ENCODE results near the gene TERB2. TPM values are rescaled to one million over a fixed set of nuclear protein-coding genes. Genes with fewer than 3 reads are reported as not detected.
"Not testable (repeated sequence)": the region's sequence is repeated elsewhere in the genome, so short reads cannot be mapped to it uniquely, and the experiment has no call there.

TERB2 gene
- polyA plus RNA-seq, 3 donors, result not detected

DNA sequence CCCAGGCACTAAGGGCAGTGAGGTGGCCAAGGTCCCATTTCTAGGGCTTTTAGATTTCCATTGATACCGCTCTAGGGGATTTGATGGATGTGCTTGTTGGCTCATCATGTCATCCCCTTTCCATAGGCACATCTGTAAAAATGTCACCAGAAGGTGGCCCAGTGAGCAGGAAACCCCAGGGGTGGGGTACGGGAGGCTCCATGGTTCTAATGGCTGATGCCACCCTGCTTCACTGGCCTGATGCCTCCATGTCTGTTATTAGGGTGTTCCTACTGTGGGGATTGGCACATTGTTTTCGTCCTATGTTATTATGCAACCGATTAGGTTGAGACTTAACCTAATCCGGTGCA, 32.4 kb downstream of the TERB2 start:
- not testable (repeated sequence) for DNase-seq (ENCODE audit: extremely low read depth in 1 of 11, low read depth in 9 of 11, low spot score in 4 of 11)

DNA sequence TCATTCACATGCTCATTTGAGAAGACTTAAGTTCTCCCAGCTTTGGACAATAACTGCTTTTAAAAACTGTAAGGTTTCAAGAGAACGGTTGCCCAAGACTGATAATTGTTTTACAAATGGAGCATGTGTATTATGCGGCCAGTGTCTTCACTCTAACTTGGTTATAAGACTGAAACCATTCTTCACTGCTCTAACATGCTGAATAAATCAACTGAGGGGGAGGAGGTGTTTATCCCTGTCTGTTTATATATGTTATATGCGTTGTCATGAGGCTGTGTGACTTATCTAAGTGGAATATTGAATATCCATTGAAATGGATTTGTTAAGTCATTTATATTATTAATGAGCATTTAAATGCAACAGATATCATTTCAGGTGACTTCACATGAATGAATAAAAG, 41.1 kb downstream of the TERB2 start:
- not testable (repeated sequence) for DNase-seq (ENCODE audit: extremely low read depth in 1 of 11, low read depth in 9 of 11, low spot score in 4 of 11)

DNA sequence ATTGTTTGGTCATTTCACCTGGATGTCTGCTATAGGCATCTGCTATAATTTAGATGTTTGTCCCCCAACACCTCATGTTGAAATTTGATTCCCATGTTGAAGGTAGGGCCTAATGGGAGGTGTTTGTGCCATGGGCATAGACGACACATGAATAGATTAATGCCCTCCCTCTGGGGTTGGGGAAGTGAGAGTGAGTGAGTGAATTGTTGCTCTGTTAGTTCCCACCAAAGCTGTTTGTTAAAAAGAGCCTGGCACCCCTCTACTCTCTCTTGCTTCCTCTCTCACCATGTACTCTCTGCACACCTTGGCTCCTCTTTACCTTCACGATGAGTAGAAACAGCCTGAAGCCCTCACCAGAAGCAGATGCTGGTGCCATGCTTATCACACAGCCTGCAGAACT, 42.6 kb downstream of the TERB2 start:
- no peak for DNase-seq (ENCODE audit: extremely low read depth in 1 of 11, low read depth in 9 of 11, low spot score in 4 of 11)

DNA sequence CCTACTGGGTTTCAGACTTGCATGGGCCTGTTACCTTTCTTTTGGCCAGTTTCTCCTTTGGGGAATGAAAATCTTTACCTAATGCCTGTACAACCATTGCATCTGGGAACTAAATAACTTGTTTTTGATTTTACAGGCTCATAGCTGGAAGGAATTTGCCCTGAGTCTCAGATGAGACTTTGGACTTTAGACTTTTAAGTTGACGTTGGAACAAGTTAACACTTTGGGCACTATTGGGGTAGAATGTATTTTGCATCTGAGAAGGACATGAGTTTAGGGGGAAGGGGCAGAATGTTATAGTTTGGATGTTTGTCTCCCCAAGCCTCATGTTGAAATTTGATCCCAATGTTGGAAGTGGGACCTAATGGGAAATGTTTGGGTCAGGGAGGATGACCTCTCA, 44.7 kb downstream of the TERB2 start:
- not testable (repeated sequence) for DNase-seq (ENCODE audit: extremely low read depth in 1 of 11, low read depth in 9 of 11, low spot score in 4 of 11)

DNA sequence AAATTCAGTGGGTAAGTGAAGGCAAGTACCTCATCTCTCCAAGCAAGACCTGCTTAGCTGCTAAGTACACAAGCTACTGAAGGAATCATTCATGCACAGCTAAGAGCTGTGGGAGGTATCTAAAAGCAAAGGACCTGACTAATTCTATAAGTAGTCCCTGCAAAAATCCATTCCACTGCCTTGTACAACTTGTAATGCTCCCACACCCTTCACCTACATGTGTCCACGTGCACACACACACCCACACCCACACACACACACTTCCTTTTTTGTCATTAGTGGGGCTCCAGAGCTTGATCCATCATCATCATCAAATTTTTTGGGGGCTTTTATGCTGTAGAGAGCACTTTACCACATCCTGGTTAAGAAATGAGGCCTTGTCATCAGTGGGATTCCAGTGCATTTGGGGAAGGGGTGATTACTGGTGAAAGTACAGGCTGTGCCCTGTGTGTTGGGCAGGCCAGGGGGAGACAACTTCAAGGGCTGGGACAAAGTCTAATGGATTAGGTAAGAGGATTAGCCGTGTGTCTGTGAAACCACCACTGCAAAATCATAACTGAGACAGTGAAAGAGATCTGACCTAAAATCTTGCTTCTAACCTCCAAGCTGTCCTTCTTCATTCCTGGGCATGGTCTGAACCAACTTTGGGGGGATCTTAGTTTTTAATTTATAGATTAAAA, 47.4 kb downstream of the TERB2 start:
- DNase-seq (ENCODE audit: extremely low read depth in 1 of 11, low read depth in 9 of 11, low spot score in 4 of 11), result not testable (repeated sequence)

DNA sequence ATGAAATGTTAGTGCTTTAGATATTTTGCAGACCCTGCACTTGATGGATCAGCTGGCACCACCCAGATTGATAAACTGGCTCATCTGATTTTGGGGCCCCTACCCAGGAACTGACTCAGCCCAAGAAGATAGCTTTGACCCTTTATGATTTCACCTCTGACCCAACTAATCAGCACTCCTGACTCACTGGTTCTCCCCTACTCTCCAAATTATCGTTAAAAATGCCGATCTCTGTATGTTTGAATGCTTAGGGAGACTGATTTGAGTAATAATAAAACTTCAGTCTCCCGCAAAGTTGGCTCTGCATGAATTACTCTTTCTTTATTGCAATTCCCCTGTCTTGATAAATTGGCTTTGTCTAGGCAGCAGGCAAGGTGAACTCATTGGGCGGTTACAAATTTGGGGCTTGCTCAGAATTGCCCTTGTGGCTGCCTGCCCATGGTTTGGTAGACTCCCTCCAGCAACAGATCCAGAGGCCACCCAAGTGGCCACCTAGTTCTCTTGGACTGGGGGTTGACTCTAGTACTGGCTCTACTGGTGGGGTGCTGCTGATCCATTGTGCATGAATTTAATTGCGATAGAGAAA, 48.2 kb downstream of the TERB2 start:
- DNase-seq (ENCODE audit: extremely low read depth in 1 of 11, low read depth in 9 of 11, low spot score in 4 of 11), result not testable (repeated sequence)

DNA sequence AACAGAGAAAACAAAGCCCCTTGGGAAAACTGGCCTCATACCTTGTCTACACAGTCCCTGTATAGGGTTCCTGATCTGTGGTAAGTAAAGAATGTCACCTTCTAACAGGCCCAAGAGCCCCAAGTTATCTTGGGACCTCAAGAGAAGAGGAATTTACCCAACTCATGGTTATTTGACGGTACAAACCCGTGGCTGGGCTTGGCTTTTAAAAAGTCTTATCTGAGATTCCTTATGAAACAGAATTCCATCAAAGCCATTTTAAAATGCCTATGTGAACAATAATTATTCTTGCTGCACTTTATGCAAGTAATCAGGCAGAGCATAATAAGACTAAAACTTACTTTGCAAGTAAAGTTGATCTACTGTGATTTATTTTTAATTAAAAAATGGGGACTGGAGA, 52.6 kb downstream of the TERB2 start:
- no peak for DNase-seq (ENCODE audit: extremely low read depth in 1 of 11, low read depth in 9 of 11, low spot score in 4 of 11)

DNA sequence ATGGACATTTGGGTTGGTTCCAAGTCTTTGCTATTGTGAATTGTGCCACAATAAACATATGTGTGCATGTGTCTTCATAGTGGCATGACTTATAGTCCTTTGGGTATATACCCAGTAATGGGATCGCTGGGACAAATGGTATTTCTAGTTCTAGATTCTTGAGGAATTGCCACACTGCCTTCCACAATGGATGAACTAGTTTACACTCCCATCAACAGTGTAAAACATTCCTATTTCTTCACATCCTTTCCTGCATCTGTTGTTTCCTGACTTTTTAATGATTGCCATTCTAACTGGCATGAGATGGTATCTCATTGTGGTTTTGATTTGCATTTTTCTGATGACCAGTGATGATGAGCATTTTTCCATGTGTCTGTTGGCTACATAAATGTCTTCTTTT, 58.6 kb downstream of the TERB2 start:
- not testable (repeated sequence) for DNase-seq (ENCODE audit: extremely low read depth in 1 of 11, low read depth in 9 of 11, low spot score in 4 of 11)

DNA sequence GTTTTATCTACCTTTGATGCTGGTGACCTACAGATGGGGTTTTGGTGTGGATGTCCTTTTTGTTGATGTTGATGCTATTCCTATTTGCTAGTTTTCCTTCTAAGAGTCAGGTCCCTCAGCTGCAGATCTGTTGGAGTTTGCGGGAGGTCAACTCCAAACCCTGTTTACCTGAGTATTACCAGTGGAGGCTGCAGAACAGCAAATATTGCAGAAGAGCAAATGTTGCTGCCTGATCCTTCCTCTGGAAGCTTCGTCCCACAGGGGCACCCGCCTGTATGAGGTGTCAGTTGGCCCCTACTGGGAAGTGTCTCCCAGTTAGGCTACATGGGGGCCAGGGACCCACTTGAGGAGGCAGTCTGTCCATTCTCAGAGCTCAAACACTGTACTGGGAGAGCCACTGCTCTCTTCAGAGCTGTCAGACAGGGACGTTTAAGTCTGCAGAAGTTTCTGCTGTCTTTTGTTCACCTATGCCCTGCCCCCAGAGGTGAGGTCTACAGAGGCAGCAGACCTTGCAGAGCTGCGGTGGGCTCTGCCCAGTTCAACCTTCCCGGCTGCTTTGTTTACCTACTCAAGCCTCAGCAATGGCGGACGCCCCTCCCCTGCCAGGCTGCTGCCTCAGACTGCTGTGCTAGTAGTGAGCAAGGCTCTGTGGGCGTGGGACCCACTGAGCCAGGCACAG, 63.9 kb downstream of the TERB2 start:
- DNase-seq (ENCODE audit: extremely low read depth in 1 of 11, low read depth in 9 of 11, low spot score in 4 of 11), result not testable (repeated sequence)

DNA sequence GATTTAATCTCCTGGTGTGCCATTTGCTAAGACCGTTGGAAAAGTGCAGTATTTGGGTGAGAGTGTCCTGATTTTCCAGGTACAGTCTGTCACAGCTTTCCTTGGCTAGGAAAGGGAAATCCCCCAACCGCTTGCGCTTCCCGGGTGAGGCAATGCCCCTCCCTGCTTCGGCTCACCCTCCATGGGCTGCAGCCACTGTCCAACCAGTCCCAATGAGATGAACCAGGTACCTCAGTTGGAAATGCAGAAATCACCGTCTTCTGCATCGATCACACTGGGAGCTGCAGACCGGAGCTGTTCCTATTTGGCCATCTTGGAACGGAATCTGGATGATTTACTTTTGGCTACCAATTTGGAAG, 64.4 kb downstream of the TERB2 start:
- DNase-seq (ENCODE audit: extremely low read depth in 1 of 11, low read depth in 9 of 11, low spot score in 4 of 11), result not testable (repeated sequence)

DNA sequence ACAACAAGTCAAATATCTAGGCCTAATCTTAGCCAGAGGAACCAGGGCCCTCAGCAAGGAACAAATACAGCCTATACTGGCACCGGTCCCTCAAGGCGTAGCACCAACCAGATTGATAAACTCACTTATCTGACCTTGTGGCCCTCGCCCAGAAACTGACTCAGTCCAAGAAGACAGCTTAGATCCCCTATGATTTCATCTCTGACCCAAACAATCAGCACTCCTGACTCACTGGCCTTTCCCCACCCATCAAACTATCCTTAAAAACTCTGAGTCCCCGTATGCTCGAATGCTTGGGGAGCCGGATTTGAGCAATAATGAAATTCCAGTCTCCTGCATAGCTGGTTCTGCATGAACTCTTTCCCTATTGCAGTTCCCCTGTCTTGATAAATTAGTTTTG, 64.9 kb downstream of the TERB2 start:
- no peak for DNase-seq (ENCODE audit: extremely low read depth in 1 of 11, low read depth in 9 of 11, low spot score in 4 of 11)

DNA sequence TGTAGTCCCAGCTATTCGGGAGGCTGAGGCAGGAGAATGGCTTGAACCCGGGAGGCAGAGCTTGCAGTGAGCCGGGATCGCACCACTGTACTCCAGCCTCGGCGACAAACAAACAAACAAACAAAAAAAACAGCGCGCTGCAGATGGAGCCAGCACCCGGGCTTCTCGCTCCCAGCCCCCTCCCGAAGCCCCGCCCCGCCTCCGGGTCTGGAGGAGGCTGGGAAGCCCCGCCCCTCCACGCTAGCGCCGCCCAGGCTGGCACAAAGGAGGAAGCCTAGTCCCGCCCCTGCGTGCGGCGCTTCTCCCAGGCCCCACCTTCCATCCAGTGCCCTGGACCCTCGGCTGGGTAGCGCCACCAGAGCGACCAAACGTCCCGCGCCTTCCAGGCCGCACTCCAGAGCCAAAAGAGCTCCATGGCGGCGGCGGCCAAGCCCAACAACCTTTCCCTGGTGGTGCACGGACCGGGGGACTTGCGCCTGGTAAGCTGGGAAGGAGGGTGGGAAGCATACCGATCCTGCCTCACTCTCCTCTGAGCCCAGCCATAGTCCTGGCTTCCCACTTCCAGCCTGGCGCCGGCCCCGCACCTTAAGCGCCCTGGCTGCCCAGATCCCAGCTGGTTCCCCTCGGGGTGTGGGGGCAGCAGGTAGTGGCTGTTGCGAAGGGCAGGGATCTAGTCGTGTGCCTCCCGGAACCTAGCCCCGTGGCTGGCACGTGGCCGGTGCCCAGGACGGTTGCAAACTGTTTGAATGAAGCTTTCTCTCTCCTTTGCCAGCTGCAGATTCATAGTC, 66.6 kb downstream of the TERB2 start, which contains the start of gene SORD:
Gene SORD (plus strand): TSS at position 325 of the 788 bp plus-strand sequence. CDS start 89 bp downstream, at position 414.
- DNase-seq (ENCODE audit: extremely low read depth in 1 of 11, low read depth in 9 of 11, low spot score in 4 of 11), result peak; percentile 78 to 91 (median 88)

DNA sequence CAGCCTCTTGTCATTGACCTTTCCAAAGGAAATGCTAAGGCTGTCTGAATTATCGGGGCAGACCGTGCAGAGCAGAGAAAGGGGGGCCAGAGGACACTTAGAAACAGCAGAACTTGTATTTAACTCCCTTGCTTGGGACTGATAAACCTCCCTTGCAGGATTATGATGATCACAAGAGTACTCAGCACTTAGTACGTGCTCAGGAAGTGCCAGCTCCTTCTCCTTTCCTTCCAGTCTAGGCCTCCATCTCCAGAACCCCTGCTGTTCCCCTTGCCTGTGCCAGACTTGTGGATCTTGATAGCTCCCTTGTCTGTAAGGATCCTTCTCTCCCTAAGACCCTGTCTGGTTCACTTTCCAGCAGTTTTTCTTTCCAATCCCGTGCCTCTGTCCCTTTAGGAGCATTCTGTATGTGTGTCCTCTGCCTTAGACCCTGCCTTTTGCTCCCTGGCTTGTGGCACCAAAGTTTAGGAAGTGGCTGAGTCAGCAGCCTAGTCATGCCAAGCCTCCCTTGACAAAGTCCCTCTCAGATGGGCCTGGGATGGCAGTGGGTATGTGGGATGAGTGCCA, 67.3 kb downstream of the TERB2 start:
- no peak for DNase-seq (ENCODE audit: extremely low read depth in 1 of 11, low read depth in 9 of 11, low spot score in 4 of 11)

DNA sequence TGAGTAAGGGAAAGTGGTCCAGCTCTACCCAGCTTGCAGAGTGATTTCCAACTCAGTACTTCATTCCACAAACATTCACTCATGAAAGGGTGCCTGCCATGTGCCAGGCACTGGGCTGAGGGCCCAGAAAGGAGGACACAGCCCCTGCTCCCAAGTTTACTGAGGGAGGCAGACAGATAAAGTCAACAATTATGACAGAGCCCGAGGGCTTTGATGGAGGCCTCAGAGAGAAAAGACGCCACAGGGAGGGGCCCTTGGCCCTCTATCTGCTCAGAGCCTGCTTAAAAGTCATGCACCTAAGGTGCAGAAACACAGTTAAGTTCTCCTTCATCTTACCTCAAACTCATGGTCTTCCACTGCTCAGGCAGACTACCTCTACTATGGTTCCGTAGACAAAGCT, 68.2 kb downstream of the TERB2 start:
- not testable (repeated sequence) for DNase-seq (ENCODE audit: extremely low read depth in 1 of 11, low read depth in 9 of 11, low spot score in 4 of 11)

DNA sequence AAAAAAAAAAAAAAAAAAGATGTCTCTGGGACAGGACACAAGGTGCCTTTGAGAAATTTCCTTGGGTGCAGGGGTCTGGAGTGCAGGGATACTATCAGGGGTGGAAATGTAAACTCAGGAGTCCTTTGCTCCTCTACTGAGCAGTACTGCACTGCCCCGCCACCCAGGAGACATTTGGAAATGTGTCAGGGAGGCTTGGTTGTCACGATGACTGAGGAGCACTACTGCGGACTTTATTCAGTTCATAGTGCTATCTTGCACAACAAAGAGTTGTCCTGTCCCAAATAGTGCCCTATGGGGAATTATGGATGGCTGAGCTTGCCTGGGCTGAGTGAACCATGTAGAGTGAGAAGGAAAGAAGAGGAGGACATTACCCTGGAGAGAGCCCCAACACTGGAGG, 69.1 kb downstream of the TERB2 start:
- not testable (repeated sequence) for DNase-seq (ENCODE audit: extremely low read depth in 1 of 11, low read depth in 9 of 11, low spot score in 4 of 11)

DNA sequence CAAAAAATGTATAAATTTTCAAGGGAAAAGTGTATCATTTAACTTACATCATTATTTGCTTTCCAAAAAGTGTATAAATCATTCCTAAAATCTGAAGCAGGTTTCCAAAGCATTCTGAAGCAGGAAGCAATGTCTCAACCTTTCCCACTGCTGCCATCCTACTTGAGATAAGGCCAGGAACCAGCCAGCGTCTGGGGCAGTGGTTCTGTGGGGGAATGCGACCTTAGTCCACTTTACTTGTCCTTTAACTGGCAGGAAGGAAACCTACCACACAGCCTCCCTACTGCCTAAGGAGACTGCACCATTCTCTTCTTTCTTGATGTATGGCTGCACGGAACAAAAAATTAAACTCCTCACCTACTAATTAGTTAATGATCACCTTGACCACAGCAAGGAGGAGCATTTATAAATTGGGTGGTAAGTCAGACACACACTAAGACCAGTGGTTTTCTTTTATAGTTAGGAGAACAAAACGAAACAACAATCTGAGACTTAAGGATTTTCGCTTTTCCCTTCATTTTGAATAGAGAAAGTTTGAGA, 70.2 kb downstream of the TERB2 start:
- no peak for DNase-seq (ENCODE audit: extremely low read depth in 1 of 11, low read depth in 9 of 11, low spot score in 4 of 11)

DNA sequence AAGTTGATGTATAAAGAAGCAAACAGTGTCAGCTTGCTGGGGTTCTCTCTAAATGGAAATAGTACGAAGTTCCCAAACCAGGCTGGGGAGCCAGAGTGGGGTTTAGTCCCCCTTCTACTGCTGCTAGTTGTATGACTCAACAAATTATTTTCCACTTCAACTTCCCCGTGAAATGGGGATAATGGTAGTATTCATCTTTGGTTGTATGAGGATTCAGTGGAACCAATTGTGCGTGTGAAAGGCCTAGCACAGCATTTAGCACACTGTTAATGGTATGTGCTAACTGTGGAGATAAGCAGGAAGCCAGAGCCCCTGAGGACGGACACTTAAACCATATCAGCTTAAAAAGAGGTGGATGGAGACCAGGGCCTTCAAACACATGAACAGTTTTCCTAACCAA, 70.7 kb downstream of the TERB2 start:
- DNase-seq (ENCODE audit: extremely low read depth in 1 of 11, low read depth in 9 of 11, low spot score in 4 of 11), result no peak

All from renal cortex interstitium (tissue), 11 donors.